DOHH2 (cell line): Measurements from ENCODE around the gene NBEA.

ENCODE experiments used
- H3F3A ChIP-seq: fragments of 200-600 bp; sonication (generic), shearing (Covaris generic); 2 replicates; pipeline ENCODE4 v1.6.0; 2016; ENCODE audit warnings: antibody characterized with exemption, mild to moderate bottlenecking; ENCODE audit not compliant: control insufficient read depth, insufficient read depth
- H3K27ac ChIP-seq: fragments of 200-600 bp; sonication (generic); 2 replicates; pipeline ENCODE4 v1.5.1; 2014; ENCODE audit warnings: low read depth, mild to moderate bottlenecking, low read length, moderate library complexity
- H3K27me3 ChIP-seq: fragments of 200-600 bp; sonication (generic); 2 replicates; pipeline ENCODE4 v1.6.1; 2014; ENCODE audit warnings: mild to moderate bottlenecking, low read length, mixed read lengths; ENCODE audit not compliant: control insufficient read depth
- H3K36me3 ChIP-seq: fragments of 200-600 bp; sonication (generic); 2 replicates; pipeline ENCODE4 v1.6.1; 2014; ENCODE audit warnings: mild to moderate bottlenecking, low read length, moderate library complexity, mixed read lengths; ENCODE audit not compliant: control insufficient read depth
- H3K4me1 ChIP-seq: fragments of 200-600 bp; sonication (generic); 2 replicates; pipeline ENCODE4 v1.6.1; 2014; ENCODE audit warnings: mild to moderate bottlenecking, low read length, mixed read lengths; ENCODE audit not compliant: control insufficient read depth
- H3K4me2 ChIP-seq: fragments of 200-600 bp; sonication (generic); 2 replicates; pipeline ENCODE4 v1.6.0; 2014; ENCODE audit warnings: mild to moderate bottlenecking, low read length, moderate library complexity
- H3K4me3 ChIP-seq: fragments of 200-600 bp; sonication (generic); 2 replicates; pipeline ENCODE4 v1.5.1; 2014; ENCODE audit warnings: mild to moderate bottlenecking, low read length, mixed read lengths
- H3K79me2 ChIP-seq: fragments of 200-600 bp; sonication (generic); 2 replicates; pipeline ENCODE4 v1.6.1; 2014; ENCODE audit warnings: mild to moderate bottlenecking, low read length, mixed read lengths; ENCODE audit not compliant: control insufficient read depth
- H3K9me2 ChIP-seq: fragments of 200-600 bp; sonication (generic); replicated peaks from 2 replicates; pipeline ENCODE4 v1.6.1; 2014; ENCODE audit warnings: mild to moderate bottlenecking, low read length, mixed read lengths; ENCODE audit not compliant: control insufficient read depth
- H3K9me3 ChIP-seq: fragments of 200-600 bp; sonication (generic); 2 replicates; pipeline ENCODE4 v1.6.1; 2014; ENCODE audit warnings: antibody characterized with exemption, low read length, mixed read lengths; ENCODE audit not compliant: control insufficient read depth, insufficient read depth
- H4K20me1 ChIP-seq: fragments of 200-600 bp; sonication (generic); 2 replicates; pipeline ENCODE4 v1.6.0; 2014; ENCODE audit warnings: low read depth, mild to moderate bottlenecking, antibody characterized with exemption, low read length, moderate library complexity; ENCODE audit not compliant: control insufficient read depth, insufficient read depth
- EZH2phosphoT487 ChIP-seq: fragments of 200-600 bp; sonication (generic); IDR thresholded peaks from 2 replicates; pipeline ENCODE4 v1.6.1; 2017; ENCODE audit warnings: borderline replicate concordance, mild to moderate bottlenecking, antibody characterized with exemption, low read length, moderate library complexity, mixed read lengths
- TF ChIP-seq, protein P1 (sequence below): fragments of 200-600 bp; sonication (generic); IDR thresholded peaks from one replicate; pipeline ENCODE4 v1.5.1; 2014; ENCODE audit warnings: antibody characterized with exemption, mild to moderate bottlenecking, low read depth, low read length; ENCODE audit not compliant: poor library complexity, severe bottlenecking

Gene NBEA

DNA sequence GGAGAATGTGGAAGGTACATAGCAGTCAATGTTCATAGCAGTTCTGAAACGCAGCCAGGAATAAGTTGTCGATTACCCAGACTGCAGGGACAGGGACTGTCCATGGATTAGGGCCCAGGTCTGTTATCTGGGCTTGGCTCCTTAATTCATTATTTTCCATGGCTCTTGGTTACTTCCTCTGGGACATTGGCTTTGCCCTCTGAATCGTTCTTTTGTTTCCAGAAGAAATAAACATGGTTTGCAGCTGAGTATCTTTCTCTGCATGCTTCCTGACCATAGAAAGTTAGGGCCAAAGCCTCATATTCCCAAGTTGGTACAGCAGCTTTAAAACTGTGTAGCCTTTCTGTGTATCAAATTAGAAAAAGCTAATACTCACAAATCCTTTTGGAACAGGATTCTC lies 656.2 kb downstream of the NBEA start:
- no peak overlapping the region for H3K4me3 ChIP-seq
- H3K27me3 ChIP-seq = no peaks in the 10 kb centered on the region
- H3K9me2 ChIP-seq = no peaks in the 10 kb centered on the region
- TF ChIP-seq, protein P1, sequence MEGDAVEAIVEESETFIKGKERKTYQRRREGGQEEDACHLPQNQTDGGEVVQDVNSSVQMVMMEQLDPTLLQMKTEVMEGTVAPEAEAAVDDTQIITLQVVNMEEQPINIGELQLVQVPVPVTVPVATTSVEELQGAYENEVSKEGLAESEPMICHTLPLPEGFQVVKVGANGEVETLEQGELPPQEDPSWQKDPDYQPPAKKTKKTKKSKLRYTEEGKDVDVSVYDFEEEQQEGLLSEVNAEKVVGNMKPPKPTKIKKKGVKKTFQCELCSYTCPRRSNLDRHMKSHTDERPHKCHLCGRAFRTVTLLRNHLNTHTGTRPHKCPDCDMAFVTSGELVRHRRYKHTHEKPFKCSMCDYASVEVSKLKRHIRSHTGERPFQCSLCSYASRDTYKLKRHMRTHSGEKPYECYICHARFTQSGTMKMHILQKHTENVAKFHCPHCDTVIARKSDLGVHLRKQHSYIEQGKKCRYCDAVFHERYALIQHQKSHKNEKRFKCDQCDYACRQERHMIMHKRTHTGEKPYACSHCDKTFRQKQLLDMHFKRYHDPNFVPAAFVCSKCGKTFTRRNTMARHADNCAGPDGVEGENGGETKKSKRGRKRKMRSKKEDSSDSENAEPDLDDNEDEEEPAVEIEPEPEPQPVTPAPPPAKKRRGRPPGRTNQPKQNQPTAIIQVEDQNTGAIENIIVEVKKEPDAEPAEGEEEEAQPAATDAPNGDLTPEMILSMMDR = no peak
- no peak for TF ChIP-seq EZH2phosphoT487
- no peak overlapping the region for H3K4me2 ChIP-seq
- H3K36me3 ChIP-seq = no peaks in the 10 kb centered on the region
- H4K20me1 ChIP-seq = no peaks in the 10 kb centered on the region
- H3K79me2 ChIP-seq = no peaks in the 10 kb centered on the region
- H3F3A ChIP-seq = no peaks in the 10 kb centered on the region
- no peak overlapping the region for H3K27ac ChIP-seq
- H3K9me3 ChIP-seq = no peaks in the 10 kb centered on the region
- H3K4me1 ChIP-seq = no peaks in the 10 kb centered on the region

DNA sequence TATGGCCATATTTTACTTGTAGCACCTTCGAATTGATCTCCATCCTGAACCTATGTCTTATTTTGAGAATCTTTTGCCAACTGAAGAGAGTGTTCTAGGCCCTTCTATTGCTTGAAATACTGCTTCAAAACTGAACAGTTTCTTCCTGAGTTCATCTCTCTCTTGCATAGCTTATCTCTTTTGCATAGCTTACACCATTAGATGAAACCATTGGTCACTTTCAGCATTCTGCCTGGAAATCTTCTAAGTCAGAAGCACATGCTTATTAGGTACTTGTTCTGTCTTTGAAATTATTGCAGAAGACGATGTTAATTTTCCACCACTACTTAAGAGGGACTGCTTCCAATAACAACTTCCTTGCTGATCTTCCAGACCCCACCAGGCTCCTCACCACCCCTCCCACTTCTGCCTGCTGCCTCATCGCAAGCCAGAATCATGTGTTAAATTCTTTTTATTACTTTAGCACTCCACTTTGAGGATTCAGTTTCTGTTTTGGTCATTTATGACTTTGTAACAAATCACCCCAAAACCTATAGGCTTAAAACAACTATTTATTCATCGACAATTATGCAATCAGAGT lies 656.8 kb downstream of the NBEA start:
- Histone ChIP-seq H3K9me3 (no peaks in the 10 kb centered on the region), H3F3A (no peaks in the 10 kb centered on the region), H3K4me3 (no peak overlapping the region), H3K9me2 (no peaks in the 10 kb centered on the region), H3K27ac (no peak overlapping the region), H3K79me2 (no peaks in the 10 kb centered on the region), H3K36me3 (no peaks in the 10 kb centered on the region), H4K20me1 (no peaks in the 10 kb centered on the region), H3K4me1 (no peaks in the 10 kb centered on the region), H3K4me2 (no peak overlapping the region), H3K27me3 (no peaks in the 10 kb centered on the region)
- TF ChIP-seq, protein P1 = no peak
- TF ChIP-seq EZH2phosphoT487 = no peak

DNA sequence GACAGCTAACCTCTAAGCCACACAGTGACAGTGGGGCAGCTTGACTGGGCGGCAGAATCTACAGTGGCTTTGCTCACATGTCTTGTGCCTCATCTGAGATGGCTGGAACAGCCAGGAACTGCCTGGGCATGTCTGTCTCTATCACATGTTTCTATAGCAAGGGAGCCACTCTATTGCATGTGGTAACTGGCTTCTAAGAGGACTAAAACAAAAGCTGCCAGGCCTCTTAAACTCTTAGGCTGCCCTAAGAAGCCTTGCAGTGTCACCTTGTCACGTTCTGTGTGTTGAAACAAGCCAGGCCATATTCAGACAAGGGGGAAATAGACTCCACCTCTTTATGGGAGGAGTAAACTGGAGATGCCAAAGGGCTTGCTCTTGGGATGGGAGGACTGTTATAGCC lies 657.3 kb downstream of the NBEA start:
- no peak overlapping the region for H3K4me2 ChIP-seq
- H3K9me2 ChIP-seq = no peaks in the 10 kb centered on the region
- no peaks in the 10 kb centered on the region for H3K27me3 ChIP-seq
- H4K20me1 ChIP-seq = no peaks in the 10 kb centered on the region
- TF ChIP-seq EZH2phosphoT487 = no peak
- TF ChIP-seq, protein P1 = no peak
- H3K36me3 ChIP-seq = no peaks in the 10 kb centered on the region
- H3F3A ChIP-seq = no peaks in the 10 kb centered on the region
- no peak overlapping the region for H3K4me3 ChIP-seq
- no peaks in the 10 kb centered on the region for H3K9me3 ChIP-seq
- no peaks in the 10 kb centered on the region for H3K4me1 ChIP-seq
- no peak overlapping the region for H3K27ac ChIP-seq
- H3K79me2 ChIP-seq = no peaks in the 10 kb centered on the region

DNA sequence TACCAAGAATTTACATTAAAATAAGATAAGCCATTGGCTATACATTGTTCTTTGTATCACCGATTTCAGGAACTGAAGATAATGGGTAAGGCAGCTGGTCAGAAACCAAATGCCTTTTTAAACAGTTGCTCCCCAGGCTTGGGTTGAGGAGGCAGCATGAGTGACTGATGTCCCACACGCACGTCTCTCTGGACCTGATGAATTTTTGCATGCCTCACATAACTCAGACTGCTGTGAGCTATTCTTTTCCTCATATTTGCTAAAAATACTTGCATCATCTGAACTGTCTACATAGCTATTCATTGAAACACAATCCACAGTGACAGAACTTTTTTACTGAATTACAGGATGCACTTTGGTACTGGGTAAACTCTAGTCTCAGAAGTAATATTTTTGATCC lies 658.1 kb downstream of the NBEA start:
- Histone ChIP-seq H3K4me3 (no peak overlapping the region), H3F3A (no peaks in the 10 kb centered on the region), H3K4me2 (no peak overlapping the region), H3K9me2 (no peaks in the 10 kb centered on the region), H3K4me1 (no peaks in the 10 kb centered on the region), H3K27me3 (no peaks in the 10 kb centered on the region), H3K79me2 (no peaks in the 10 kb centered on the region), H3K27ac (no peak overlapping the region), H4K20me1 (no peaks in the 10 kb centered on the region), H3K9me3 (no peaks in the 10 kb centered on the region), H3K36me3 (no peaks in the 10 kb centered on the region)
- no peak for TF ChIP-seq EZH2phosphoT487
- TF ChIP-seq, protein P1 = no peak
